ENCODE data around the gene MIER2. TPM values are rescaled to one million over a fixed set of nuclear protein-coding genes. Genes with fewer than 3 reads are reported as not detected.

Gene MIER2
- total RNA-seq, 2 donors from 2014 or later: 3.1 to 9.6 TPM

GRCh38 chr19:311813-312261, 32.8 kb downstream of the MIER2 start:
- Histone ChIP-seq H3K36me3 (replicated peaks in 1 of 2; ENCODE audit: insufficient read depth in 1 of 2, low read depth in 2 of 2) (peaks cover 4 to 9% of the 10 kb centered on the region in 2 donors), H3K27me3 (no peaks in the 10 kb centered on the region), H3K4me1 (no peaks in the 10 kb centered on the region), H3K9me3 (no peaks in the 10 kb centered on the region), H3K4me3 (no peak overlapping the region), H3K27ac (no peak overlapping the region)
- DNase-seq: no peak
- ATAC-seq: no peak
- intact Hi-C loops (cut with DNase I): no loop called here
- TF ChIP-seq CTCF (IDR thresholded peaks at IDR 0.05) (no peak), POLR2A (IDR thresholded peaks at IDR 0.05) (no peak)
- WGBS, 2 donors: 91 to 96% methylated on average over 10 to 28 of the region's 33 CpGs

DNA sequence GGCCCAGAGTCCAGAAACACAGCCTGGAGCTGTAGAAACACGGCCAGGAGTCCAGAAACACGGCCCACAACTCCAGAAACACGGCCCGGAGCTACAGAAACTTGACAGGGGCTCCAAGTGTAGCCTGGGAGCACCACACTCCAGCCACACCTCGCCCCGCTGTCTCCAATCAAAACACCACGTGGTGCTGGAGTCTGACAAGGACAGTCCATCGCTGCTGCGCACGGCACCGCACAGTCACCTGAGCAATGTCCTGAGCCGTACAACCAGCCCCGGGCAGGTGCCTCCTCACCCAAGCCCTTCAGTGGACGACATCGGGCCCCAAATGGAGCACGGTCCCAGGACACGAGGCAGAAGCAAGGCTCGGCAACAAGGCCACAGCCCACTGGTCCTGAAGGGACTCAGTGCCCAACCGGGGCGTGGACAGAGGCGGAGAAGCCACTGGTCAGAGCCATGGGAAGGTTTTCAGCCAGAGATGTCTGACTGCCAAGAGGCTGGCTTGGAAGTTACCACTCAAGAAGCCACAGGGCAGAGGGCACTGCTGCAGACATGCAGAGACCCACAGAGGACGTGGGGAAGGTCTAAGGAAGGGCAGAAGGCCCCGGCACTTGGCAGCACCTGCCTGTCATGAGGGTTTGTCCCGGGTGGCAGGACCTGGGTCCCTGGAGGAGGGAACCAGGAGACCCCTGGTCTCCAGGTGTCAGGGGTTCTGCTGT, 33.7 kb downstream of the MIER2 start:
- intact Hi-C loops (cut with DNase I): no loop called here
- no peak for DNase-seq
- no peak overlapping the region for H3K4me3 ChIP-seq
- peak overlapping the region in 1 of 4 donors; percentile 11 for H3K27ac ChIP-seq
- H3K4me1 ChIP-seq: no peaks in the 10 kb centered on the region
- no peaks in the 10 kb centered on the region for H3K27me3 ChIP-seq
- H3K9me3 ChIP-seq: no peaks in the 10 kb centered on the region
- peaks cover 4 to 12% of the 10 kb centered on the region in 2 donors for H3K36me3 ChIP-seq (replicated peaks in 1 of 2; ENCODE audit: insufficient read depth in 1 of 2, low read depth in 2 of 2)
- TF ChIP-seq CTCF (IDR thresholded peaks at IDR 0.05) (no peak), POLR2A (IDR thresholded peaks at IDR 0.05) (no peak)
- WGBS, 2 donors: 94 to 100% methylated on average over 6 to 23 of the region's 24 CpGs
- ATAC-seq: no peak

DNA sequence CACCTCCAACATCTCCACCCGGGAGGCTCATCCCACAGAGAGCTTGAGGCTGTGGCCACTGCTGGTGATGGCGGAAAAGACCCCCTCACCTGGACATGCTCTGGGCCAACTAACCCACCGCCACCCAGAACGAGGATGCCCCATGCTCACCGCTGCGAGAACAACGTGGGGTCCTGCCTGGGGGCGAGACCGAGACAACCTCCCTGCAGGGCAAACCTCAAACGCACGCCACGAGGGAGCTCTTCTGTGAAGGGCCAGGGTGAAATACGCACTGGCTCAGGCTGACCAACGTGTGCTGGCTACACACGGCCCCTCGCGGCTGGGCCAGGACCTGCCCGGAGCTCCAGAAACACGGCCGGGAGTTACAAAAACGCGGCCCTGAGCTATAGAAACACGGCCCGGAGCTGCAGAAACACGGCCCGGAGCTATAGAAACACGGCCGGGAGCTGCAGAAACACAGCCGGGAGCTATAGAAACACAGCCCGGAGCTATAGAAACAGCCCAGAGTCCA, 34.4 kb downstream of the MIER2 start:
- H3K27me3 ChIP-seq: no peaks in the 10 kb centered on the region
- WGBS, 2 donors: 63 to 84% methylated on average over 24 to 28 of the region's 30 CpGs
- no peak overlapping the region for H3K27ac ChIP-seq
- TF ChIP-seq CTCF (IDR thresholded peaks at IDR 0.05) (no peak), POLR2A (IDR thresholded peaks at IDR 0.05) (no peak)
- peak in 1 of 4 donors; percentile 23 for DNase-seq
- intact Hi-C loops (cut with DNase I): no loop called here
- no peaks in the 10 kb centered on the region for H3K4me1 ChIP-seq
- H3K9me3 ChIP-seq: no peaks in the 10 kb centered on the region
- ATAC-seq: no peak
- peaks cover 4 to 12% of the 10 kb centered on the region in 2 donors for H3K36me3 ChIP-seq (replicated peaks in 1 of 2; ENCODE audit: insufficient read depth in 1 of 2, low read depth in 2 of 2)
- no peak overlapping the region for H3K4me3 ChIP-seq

- no peak overlapping the region for H3K27ac ChIP-seq
- H3K4me1 ChIP-seq: no peaks in the 10 kb centered on the region
- intact Hi-C loops (cut with DNase I): no loop called here
- no peak for DNase-seq
- no peak overlapping the region for H3K4me3 ChIP-seq
- no peak for TF ChIP-seq CTCF (IDR thresholded peaks at IDR 0.05)
- no peak for ATAC-seq
- H3K9me3 ChIP-seq: no peaks in the 10 kb centered on the region
- peaks cover 4 to 12% of the 10 kb centered on the region in 2 donors for H3K36me3 ChIP-seq (replicated peaks in 1 of 2; ENCODE audit: insufficient read depth in 1 of 2, low read depth in 2 of 2)
- WGBS, 2 donors: 84% methylated on average over 3 to 14 of the region's 14 CpGs
- no peaks in the 10 kb centered on the region for H3K27me3 ChIP-seq
Measured at GRCh38 chr19:309206-309565, 35.4 kb downstream of the MIER2 start.

All from body of pancreas (tissue), 4 donors.